Globus pallidus (tissue), 1 donor: ENCODE measurements around the gene KDM4C.
"Not testable (repeated sequence)": the region's sequence is repeated elsewhere in the genome, so short reads cannot be mapped to it uniquely, and the experiment has no call there.

Experiments
- DNase-seq: peaks from one replicate; pipeline ENCODE4 v3.0.0-alpha.2; 2015; ENCODE audit warnings: low spot score

KDM4C gene

DNA sequence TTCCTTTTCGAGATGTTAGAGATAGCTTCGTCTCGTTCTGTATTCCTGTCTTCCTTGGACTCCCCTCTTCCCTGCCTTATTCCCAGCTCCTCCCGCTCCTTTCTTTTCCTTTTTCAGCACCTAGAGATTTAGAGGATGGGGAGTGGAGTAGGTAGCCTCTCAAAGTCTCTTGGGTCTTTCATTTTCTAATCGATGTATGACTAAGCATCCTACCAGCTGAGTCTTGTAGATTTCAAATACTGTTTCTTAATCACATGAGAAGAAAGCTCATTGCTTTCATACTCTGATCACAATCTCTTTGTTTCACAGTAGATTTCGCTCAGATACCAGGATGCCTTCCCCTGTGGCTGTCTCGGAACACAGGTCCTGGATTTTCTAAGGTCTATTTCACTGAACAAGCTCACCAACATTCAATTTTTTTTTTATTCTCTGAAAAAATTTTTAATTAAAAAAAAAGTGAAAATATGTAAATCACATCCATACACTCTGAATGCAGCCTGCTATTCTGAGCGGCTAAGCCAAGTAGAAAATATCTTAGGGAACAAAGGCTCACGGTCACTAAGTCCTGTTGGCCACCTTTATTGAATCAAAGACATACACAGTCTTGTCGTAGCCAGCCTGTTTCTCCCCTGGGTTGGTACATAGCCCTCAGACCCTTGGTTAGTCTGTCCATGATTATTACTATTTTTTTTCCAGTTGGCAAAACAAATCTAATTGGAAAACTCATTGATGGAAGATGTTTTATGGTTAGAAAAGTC is 413.8 kb downstream of the KDM4C start:
- DNase-seq: no peak

DNA sequence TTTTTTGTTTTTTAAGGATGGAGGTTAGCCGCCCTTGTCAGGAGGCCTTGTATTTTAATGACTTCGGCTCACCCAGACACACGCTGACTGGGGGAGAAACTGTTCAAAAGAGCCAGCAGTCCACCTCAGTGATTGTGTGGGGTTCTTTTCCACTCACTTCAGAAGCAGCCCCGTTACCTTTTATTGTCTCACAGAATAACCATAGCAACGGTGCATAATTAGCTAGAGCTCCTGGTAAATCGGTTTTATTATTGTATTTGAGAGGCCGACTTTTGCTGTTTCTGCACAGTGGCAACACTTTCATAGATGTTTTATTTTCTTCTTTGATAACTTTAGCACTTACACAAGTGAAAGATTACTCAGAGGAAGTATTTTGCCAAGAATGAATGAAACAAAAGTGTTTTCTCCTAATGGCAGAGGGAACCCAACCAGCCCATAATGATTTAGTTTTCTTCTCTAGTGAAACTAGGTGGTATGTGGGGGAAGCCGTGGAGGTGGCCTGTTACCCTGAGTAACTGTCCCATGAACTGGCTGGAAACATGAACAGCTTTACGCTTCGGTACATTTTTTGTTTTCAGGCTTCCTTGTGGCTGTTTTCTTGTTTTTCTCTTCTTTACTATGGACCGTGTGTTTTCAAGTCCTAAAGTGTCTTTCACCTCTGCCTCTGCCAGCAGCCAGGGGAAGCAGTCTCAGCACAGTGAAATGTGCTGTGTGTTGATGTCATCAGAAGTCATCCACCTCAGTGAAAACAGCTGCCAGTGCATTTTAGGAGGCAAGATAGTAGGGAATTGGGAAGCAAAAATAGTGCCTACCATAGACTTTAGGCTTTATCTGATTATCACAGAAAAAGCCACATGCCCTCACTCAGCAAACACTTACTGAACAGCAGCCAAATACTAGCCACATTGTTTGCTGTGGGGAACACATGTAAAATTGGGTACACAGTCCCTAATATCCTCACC is 414.7 kb downstream of the KDM4C start:
- no peak for DNase-seq

DNA sequence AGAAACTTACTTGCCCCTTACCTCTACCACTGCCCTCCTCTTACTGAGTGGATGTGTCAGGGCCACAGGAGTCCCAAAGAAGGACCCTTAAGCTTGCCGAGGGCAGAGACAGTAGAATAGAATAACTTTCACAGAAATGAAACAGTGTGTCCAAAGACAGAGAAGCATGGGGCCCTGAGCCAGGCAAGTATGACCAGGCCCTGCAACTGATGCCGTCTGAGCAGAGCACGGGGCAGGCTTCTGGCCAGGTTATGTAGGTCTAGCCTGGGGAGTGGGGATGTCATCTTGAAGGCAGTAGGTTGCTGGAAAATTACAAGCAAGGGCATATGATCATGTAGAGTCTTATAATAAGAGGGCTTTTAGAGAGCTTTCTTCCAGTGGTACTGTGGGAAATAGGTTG is 415.4 kb downstream of the KDM4C start:
- no peak for DNase-seq

DNA sequence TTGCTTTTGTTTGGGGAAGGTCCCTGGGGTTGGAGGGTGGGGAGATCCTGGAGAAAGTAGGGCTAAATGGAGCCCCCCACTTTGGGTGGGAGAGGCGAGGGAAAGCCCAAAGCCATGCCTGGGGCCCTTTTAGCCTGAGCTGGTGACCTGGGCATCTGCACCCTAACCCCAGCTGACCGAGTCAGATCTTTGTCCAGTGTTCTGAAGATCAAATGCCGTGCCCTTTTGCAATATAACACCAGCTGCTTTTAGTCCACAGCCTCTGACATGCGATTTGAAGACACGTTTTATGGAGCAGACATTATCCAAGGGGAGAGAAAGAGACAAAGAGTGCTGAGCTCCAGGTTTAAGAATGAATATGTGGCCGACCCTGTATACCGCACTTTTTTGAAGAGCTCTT is 416.5 kb downstream of the KDM4C start:
- no peak for DNase-seq

DNA sequence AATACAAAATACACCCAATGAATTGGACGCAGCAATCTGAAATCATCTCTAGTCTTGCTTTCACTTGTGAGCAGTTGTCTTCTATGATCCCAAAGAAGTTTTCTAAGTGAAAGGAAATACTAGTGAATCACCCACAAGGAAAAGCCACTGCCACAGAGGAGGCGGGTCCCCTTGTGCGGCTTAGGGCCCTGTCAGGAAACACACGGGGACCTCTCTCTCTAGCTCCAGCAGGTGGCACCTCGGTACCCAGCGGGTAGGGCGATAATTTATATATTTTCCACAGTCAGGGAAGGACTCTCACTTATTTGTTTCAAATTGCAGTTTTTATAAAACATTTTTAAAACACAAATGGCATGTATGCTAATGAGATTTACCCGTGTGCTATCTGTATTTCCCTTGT is 417.1 kb downstream of the KDM4C start:
- no peak for DNase-seq

DNA sequence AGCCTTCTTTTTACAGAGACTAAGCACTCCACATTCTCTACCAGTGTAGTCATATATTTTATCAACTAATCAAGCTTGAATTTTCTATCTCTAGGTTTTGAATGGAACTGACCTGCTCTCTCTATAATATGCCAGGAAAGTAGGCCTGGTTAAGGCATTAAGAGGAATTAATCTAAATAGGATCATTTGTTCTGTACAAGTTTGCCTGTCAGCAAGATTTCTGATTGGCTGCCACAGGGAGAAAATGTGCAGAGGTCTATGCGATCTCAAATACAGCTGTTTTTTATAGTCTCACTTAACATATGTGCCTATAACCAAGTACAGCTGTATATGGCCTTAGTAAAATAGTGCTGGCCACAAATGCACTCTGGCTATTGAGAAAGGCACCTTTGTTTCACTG is 418.8 kb downstream of the KDM4C start:
- no peak for DNase-seq

DNA sequence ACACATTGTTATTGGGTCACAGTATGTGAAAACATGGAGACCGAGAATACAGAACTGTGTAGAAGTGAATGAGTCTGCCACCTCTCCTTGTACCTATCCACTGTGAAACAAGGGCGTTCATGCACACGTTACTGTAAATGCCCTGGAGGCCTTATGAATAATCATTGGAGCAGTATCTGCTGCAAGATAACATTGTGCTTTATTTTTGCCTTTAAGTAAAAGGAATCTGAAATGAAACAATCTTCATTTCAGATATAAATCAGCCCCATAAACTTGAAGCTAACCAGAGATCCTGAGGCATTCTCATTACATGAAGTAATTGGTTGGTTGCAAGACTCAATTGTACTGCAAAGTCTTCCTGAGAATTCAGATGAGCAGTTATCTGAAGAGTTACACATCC is 419.6 kb downstream of the KDM4C start:
- DNase-seq: no peak

DNA sequence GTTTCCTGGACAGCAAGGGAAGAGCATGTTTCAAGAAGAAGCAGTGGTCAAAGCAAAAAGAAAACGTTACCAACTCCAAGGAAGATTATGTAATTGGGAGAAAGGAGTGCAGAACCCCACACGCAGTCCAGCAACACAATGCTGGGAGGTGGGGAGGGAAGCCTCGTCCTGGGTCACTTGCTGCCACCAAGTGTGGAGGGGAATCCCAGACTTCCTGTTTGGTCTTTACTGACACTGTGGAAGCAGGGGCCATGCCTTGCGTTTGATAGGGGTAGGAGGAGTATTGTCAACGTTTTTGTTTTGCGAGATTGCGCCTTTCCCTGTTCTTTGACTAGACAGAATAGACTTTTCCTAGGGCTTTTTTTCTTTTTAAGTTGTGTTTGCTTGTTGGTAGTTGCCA is 421.0 kb downstream of the KDM4C start:
- no peak for DNase-seq

DNA sequence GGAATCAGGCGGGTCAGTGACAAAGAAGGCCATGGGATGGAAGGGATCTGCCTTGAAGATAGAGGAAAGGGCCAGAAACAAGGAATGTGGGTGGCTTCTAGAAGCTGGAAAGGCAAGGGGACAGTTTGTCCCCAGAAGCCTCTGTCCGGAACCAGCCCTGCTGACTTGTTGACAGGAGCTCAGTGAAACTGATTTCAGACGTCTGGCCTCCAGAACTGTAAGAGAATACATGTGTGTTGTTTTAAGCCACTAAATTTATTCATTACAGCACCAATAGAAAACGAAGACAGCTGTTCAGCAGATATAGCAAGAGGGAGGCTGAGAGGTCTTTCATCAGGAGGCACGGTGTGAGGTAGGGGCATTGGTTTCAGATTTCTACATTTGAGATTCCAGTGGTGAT is 422.5 kb downstream of the KDM4C start:
- no peak for DNase-seq

DNA sequence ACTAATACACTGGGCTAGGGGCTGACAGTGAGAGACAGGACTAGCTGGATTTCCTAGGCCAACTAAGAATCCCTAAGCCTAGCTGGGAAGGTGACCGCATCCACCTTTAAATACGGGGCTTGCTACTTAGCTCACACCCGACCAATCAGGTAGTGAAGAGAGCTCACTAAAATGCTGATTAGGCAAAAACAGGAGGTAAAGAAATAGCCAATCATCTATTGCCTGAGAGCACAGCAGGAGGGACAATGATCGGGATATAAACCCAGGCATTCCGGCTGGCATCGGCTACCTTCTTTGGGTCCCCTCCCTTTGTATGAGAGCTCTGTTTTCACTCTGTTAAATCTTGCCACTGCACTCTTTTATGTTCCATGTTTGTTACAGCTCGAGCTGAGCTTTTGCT is 425.4 kb downstream of the KDM4C start:
- not testable (repeated sequence) for DNase-seq

DNA sequence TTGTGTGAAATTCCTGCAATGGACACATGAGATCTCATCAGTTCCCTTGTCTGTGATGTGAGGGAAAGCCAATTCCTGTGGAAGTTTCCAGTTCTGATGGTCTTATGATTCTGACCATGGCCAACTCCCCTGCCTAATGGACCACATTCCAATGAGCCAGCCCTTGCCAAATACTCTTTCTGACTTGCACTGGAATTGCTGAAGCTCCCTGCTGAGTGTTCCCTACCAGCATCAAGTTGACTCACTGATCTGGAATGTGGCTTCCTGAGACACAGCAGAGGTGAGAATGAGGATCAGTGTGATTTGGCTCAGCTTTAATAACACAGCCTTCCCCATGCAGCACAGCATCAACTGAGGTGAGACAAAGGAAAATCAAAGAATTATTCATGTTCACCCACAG is 427.8 kb downstream of the KDM4C start:
- no peak for DNase-seq

DNA sequence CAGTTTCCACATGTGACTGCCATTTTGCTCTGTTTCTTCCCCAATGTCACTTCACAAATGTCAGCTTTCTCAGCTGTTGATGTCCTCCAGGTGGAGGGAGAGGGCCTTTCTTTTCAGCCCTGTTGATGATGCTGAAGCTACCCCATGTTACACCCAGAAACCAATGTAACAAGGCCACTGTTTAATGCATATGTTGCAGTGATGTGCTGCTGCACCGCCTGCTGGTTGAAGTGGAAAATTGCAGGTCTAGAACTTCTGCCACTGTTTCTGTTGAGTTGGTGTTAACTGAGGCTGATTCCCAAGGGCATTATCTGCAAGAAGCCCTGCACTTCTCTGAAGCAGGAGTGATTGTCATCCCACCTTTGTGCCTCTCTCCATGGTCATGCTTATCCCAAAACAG is 428.4 kb downstream of the KDM4C start:
- no peak for DNase-seq

DNA sequence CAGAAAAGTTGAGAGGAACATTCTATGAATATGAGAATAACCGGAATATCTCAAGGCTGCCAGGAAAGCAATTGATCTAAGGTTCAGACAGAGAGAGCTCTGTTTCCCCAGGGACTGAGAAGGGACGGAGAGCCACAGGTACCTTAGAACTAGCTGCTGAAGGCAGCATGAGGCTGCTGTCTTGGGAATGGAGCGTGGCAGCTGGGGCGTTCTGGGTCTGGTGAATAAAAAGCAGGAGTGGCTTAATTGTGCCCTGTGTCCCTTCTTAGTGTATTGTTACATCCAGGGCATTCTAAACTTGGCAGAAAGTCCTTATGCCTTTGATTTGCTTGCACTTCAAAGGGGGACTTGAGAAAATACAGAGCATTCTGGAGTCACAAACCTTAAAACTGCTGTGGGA is 434.5 kb downstream of the KDM4C start:
- no peak for DNase-seq

DNA sequence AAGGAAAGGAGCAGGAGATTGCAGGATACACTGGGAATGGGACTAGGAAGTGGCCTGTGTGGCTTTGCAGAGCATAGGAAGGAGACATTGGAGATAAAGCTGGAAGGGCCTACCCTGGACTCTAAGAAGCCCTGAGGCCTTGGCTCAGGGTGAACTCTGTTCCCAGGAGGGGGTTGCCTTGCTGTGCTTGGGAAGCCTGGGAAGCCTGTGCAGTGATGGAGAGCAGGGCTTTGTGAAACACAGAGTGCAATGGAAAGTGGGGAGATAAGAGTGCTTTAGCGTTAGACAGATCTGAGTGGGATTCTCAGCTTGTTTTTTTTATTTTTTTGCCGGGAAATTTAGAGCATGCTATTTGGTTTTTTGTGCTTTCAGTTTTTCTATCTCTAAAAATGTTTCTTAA is 437.8 kb downstream of the KDM4C start:
- DNase-seq: no peak

DNA sequence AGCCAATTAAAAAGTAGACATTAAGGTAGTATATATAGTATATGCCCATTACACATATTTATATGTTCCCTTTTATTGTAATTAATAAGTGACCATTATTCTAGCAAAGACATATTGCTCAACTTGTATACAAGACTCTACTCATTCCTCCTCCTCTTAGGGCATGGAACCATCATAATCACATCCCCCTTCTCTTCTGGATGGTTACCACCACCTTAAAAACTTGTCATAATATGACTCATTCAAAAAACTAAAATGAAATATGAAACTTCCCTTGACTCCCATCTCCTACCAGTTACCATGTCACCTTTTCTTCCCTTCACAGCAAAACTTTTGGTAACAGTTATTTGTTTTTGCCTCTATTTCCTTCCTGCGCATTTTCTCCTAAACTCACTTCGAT is 438.7 kb downstream of the KDM4C start:
- no peak for DNase-seq

DNA sequence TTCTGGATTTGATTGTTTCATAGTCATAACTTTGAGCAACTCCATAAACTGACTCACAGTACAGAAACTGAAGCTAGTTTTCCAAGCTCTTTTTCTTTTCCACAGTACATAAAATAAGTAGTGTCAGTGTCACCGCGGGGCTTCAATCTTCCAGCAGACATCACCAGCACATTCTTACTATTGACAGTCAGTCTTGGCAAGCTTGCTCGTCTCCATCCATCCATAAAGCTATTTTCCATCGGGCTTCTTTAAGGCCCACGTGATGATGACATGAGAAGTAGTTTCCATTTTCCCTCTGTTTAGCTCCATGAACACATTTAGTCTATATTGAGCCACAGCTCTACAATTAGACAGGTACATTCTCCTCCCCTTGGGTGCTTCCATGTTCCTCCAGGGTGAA is 443.4 kb downstream of the KDM4C start:
- no peak for DNase-seq

DNA sequence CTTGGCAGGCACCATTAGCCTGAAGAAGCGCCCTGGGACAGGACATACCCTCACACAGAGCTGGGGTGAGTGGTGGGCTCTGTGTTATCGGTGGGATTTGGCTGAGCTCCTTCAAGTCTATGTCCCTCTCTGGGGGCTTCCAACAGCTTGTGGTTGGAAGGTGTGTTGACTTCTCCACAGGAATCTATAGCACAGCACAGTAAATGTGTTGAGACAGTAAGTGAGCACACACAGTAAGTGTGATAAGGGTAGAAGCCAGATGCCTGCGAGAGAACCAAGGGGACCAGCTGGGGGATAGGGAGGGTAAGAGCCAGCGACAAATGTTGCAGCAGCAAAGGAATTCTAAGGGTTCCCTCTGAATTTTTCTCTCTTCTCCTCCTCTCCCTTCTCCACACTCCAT is 448.0 kb downstream of the KDM4C start:
- DNase-seq: no peak

DNA sequence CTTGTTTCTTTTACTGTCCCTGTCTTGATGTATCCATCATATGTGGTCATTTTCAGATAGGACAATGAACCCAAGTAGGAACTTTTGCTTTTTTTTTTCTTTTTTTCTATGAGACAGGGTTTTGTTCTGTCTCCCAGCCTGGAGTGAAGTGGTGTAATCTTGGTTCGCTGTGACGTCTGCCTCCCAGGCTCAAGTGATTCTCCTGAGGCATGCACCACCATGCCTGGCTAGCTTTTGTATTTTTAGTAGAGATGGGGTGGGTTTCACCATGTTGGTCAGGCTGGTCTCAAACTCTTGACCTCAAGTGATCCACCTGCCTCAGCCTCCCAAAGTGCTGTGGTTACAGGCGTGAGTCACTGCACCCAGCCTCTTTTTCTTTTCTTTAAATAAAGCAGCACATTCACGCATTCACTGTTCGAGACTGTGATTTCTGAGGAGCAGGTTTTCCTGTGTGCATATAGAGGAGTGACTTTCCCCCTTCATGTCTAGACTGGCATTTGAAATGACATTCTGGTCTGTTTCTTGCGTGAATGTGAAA is 448.5 kb downstream of the KDM4C start:
- DNase-seq: no peak

DNA sequence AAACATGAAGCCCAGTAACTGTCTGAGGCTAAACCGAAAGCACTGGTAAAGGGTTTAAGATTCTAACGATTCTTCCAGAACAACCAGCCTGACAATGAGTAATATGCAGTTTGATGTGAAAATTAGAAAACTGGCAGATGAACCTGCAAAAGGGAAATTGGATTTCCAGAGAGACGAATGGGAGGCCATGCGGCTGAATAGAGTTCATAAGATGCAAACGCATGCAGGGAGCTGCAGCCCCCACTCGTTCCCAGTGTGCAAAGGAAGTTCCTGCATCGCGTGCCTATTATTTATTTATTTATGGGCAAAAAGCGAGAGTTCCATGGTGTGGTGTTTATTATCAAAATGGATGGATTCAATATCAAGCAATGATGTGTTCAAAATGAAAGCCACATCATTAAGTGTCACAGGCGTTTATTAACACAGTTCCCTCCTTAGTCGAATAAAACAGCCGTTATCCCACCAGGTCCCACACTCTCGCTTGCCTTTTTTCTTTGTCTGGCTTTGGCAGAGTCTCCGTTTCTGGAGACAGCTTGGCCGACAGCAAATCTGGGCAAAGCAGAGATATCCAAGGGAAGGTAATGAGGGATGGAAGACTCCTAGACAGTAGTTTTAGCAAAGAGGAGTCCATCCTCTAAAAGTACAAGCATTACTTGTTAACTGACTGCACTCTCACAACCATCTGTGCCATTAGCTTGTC is 451.4 kb downstream of the KDM4C start:
- peak; percentile 66 for DNase-seq

DNA sequence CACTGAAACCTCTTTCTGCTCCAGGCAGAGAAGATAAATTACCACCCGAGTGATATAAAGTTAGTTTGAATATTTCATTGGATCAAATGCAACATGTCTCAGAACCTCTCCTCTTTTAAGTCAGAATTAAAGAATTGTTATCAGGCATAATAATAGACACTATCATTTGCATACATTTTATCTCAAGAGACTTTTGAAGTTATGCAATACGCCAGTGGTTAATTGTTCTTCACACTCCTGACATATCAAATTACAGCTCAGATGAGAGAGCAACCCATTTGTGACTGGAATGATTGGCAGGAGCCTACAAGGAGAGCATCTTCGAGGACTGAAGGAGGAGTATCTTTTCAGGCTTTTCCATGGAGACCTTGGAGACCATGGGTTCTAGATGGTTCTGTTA is 452.2 kb downstream of the KDM4C start:
- no peak for DNase-seq

DNA sequence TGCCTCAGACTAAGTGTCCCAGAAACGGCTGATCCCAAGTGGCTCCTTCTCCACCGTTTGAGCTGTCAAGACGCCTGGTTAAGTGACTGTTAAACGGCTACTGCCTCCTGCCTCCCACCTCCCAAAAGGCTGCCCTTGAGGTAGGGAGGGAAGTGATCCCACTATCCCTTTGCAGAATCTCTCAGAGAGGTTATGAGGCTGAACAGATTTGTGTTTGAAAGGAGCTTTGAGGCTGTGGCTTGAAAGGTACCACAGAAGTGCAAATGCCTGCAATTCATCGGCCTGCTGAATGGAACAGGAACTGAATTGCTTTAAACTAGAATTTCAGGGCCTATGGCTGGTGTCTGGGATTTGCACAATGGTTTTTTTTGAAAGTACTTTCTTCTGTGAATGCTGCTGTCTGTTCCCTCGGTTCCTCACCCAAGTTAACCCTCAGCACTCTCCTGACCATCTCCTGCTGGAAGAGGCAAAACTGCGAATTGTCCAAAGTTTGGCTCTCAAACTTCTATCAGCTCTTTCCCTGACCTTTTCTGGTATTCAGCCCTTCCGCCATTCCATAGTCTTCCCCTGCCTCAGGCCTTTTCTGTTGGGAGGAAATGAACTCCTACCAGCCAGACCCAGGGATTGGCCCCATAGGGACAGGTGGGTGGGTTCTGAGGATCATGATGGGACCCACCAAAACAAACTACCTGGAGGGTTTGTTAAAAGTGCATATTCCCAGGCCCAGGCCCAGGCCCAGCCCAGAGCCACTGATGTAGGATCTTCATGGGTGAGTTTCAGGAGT is 453.3 kb downstream of the KDM4C start:
- peak; percentile 26 for DNase-seq

DNA sequence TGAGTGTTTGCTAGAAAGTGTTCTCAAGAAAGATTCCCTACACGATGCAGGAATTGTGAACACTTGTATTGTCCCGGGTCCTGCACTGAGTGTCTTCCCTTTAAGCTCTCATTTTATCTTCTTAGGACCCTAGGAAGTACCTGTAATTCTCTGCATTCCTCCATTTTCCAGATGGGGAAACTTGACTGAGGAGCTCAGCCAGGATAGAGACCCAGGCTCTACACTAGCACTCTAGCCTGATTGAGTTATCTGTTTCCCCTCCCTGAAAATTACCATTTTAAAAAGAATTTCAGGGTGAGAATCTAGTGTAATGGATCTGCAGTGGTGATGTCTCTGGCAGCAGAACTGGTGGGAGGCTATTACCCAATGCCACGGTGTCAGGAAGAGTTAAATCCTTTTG is 453.9 kb downstream of the KDM4C start:
- DNase-seq: no peak
